ENCODE measurements around the gene CELSR2.
A peak's percentile ranks its signal among the peaks of the same experiment; 100 is the strongest.

CELSR2 gene

GRCh38 chr1:109252167-109252892 lies 3.0 kb downstream of the CELSR2 start:
- Histone ChIP-seq H3K4me3 (ENCODE audit: severe bottlenecking) (no peak overlapping the region), H3K27me3 (ENCODE audit: insufficient read depth, poor library complexity, severe bottlenecking) (no peaks in the 10 kb centered on the region), H3K36me3 (ENCODE audit: low read depth) (0 out of 2 replicates have a peak, but pooled peaks cover 3% of the 10 kb centered on the region), H3K27ac (ENCODE audit: poor library complexity, severe bottlenecking) (no peak overlapping the region), H3K9me3 (ENCODE audit: severe bottlenecking) (no peaks in the 10 kb centered on the region), H3K4me1 (ENCODE audit: insufficient read depth, poor library complexity, severe bottlenecking) (peaks cover 32% of the 10 kb centered on the region)
- no peak for DNase-seq (ENCODE audit: low spot score)
- TF ChIP-seq, protein P1, sequence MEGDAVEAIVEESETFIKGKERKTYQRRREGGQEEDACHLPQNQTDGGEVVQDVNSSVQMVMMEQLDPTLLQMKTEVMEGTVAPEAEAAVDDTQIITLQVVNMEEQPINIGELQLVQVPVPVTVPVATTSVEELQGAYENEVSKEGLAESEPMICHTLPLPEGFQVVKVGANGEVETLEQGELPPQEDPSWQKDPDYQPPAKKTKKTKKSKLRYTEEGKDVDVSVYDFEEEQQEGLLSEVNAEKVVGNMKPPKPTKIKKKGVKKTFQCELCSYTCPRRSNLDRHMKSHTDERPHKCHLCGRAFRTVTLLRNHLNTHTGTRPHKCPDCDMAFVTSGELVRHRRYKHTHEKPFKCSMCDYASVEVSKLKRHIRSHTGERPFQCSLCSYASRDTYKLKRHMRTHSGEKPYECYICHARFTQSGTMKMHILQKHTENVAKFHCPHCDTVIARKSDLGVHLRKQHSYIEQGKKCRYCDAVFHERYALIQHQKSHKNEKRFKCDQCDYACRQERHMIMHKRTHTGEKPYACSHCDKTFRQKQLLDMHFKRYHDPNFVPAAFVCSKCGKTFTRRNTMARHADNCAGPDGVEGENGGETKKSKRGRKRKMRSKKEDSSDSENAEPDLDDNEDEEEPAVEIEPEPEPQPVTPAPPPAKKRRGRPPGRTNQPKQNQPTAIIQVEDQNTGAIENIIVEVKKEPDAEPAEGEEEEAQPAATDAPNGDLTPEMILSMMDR (IDR thresholded peaks at IDR 0.05; ENCODE audit: poor library complexity, severe bottlenecking): no peak
- no peak for ATAC-seq (ENCODE audit: low read depth)

DNA sequence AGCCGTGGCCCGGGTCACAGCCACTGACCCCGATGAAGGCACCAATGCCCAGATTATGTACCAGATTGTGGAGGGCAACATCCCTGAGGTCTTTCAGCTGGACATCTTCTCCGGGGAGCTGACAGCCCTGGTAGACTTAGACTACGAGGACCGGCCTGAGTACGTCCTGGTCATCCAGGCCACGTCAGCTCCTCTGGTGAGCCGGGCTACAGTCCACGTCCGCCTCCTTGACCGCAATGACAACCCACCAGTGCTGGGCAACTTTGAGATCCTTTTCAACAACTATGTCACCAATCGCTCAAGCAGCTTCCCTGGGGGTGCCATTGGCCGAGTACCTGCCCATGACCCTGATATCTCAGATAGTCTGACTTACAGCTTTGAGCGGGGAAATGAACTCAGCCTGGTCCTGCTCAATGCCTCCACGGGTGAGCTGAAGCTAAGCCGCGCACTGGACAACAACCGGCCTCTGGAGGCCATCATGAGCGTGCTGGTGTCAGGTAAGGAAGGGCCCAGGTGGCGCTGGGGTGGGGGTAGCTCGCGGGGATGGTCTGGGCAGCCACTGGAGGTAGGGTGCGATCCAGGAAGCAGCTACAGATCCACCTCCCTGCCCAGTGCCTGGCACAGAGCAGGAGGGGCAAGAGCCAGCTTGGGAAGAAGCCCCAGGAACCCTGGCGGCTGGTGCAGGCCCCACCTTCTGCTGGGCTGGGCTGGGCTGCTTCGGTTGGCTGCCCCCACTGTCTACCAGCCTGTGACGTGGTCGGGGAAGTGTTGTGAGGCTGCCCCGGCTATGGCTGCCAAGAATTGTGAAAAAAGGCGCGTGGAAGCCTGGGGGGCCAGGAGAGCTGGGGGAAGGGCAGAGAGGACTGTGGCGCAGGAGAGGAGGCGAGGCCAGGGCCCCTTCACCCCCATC lies 3.8 kb downstream of the CELSR2 start:
- TF ChIP-seq, protein P1 (IDR thresholded peaks at IDR 0.05; ENCODE audit: poor library complexity, severe bottlenecking): no peak
- Histone ChIP-seq H3K36me3 (ENCODE audit: low read depth) (0 out of 2 replicates have a peak, but pooled peaks cover 3% of the 10 kb centered on the region), H3K4me3 (ENCODE audit: severe bottlenecking) (no peak overlapping the region), H3K9me3 (ENCODE audit: severe bottlenecking) (no peaks in the 10 kb centered on the region), H3K4me1 (ENCODE audit: insufficient read depth, poor library complexity, severe bottlenecking) (peaks cover 37% of the 10 kb centered on the region), H3K27me3 (ENCODE audit: insufficient read depth, poor library complexity, severe bottlenecking) (no peaks in the 10 kb centered on the region), H3K27ac (ENCODE audit: poor library complexity, severe bottlenecking) (peak overlapping the region; percentile 68)
- ATAC-seq (ENCODE audit: low read depth) (no peak), DNase-seq (ENCODE audit: low spot score) (no peak)

GRCh38 chr1:109253803-109254620 lies 4.7 kb downstream of the CELSR2 start:
- Histone ChIP-seq H3K27ac (ENCODE audit: poor library complexity, severe bottlenecking) (peak overlapping the region; percentile 68), H3K36me3 (ENCODE audit: low read depth) (peaks cover 9% of the 10 kb centered on the region; the same call in 1 of the 2 replicates), H3K9me3 (ENCODE audit: severe bottlenecking) (no peaks in the 10 kb centered on the region), H3K4me1 (ENCODE audit: insufficient read depth, poor library complexity, severe bottlenecking) (peaks cover 37% of the 10 kb centered on the region), H3K4me3 (ENCODE audit: severe bottlenecking) (no peak overlapping the region), H3K27me3 (ENCODE audit: insufficient read depth, poor library complexity, severe bottlenecking) (no peaks in the 10 kb centered on the region)
- DNase-seq (ENCODE audit: low spot score) (no peak), ATAC-seq (ENCODE audit: low read depth) (0 out of 3 replicates have a peak, but pooled peaks have one; percentile 6)
- TF ChIP-seq, protein P1 (IDR thresholded peaks at IDR 0.05; ENCODE audit: poor library complexity, severe bottlenecking): no peak

- DNase-seq (ENCODE audit: low spot score): no peak
- H3K4me1 ChIP-seq (ENCODE audit: insufficient read depth, poor library complexity, severe bottlenecking): peaks cover 37% of the 10 kb centered on the region
- peaks cover 14% of the 10 kb centered on the region; the same call in 1 of the 2 replicates for H3K36me3 ChIP-seq (ENCODE audit: low read depth)
- H3K4me3 ChIP-seq (ENCODE audit: severe bottlenecking): no peak overlapping the region
- H3K27ac ChIP-seq (ENCODE audit: poor library complexity, severe bottlenecking): peak overlapping the region; percentile 68
- H3K9me3 ChIP-seq (ENCODE audit: severe bottlenecking): no peaks in the 10 kb centered on the region
- TF ChIP-seq, protein P1 (IDR thresholded peaks at IDR 0.05; ENCODE audit: poor library complexity, severe bottlenecking): no peak
- ATAC-seq (ENCODE audit: low read depth): no peak
- H3K27me3 ChIP-seq (ENCODE audit: insufficient read depth, poor library complexity, severe bottlenecking): no peaks in the 10 kb centered on the region
Measured at GRCh38 chr1:109254621-109255096, 5.3 kb downstream of the CELSR2 start.
